GM21723 (cell line): Measurements from ENCODE around the gene GNAQ.
"Not testable (repeated sequence)": the region's sequence is repeated elsewhere in the genome, so short reads cannot be mapped to it uniquely, and the experiment has no call there.

Experiments
- ATAC-seq: cut with Tn5 transposase; IDR thresholded peaks from one replicate; pipeline ENCODE4 v1.9.1; 2021; ENCODE audit warnings: mild to moderate bottlenecking, moderate library complexity; ENCODE audit not compliant: unreplicated experiment

The GNAQ gene

DNA sequence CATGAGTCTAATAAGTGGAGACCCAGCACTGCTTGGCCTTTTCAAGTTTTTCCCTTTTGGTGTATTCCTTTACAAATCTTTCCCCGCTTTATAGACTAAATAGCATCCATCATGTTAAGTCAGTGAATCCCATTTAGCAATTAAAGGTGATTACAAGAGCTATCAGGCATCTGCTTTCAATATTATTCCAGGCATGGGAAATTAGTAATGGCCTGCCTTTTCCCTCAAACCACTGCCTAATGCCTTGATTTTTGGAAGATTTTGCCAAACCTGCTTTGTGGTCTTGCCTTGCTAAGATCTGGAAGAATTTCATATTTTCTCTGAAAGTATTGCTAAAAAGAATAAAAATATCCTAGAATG is 280.6 kb downstream of the GNAQ start:
- ATAC-seq, result no peak

DNA sequence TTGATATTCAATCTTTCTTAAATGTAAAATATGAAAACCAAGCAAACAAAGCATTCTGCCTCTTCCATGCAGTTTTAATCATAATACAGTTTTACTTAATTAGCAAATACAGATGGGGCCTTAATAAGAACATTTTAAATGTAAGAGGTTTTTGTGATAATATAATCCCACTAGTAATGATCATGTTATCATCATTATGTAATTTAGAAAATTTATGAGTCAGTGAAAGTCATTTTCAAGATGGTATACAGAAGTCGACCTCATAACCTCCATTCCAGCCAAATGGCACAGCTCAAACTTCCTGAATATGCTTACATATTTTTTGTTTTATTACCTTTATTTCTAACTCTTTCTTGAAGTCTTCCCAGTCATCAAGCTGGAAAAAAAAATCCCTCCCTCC is 281.3 kb downstream of the GNAQ start:
- ATAC-seq, result no peak

DNA sequence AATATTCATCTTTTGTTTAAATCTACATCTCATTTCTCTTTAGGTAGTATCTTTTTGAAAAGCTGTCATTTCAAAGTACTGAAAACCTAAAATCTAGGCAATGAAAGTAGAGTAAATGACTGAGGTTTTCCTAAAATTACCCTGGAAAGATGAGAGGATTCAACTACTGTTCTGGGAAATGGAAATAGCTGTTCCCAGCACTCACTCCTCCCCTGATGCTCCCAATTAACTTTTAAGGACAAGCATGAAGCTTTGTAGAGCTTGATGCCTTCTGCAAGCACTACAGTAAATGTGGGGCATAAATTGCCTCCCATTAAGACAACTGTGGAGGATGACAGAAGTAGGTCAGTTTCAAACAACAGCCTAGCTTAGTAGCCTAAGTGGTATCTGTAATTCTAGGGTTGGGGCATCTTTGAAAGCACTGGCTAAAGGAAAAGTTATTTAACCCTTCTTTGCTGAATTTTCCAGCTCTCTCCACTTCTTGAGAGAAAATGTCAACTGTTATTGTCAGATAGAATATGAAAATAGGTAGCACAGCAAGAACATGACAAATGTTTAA is 283.3 kb downstream of the GNAQ start:
- ATAC-seq, result no peak

DNA sequence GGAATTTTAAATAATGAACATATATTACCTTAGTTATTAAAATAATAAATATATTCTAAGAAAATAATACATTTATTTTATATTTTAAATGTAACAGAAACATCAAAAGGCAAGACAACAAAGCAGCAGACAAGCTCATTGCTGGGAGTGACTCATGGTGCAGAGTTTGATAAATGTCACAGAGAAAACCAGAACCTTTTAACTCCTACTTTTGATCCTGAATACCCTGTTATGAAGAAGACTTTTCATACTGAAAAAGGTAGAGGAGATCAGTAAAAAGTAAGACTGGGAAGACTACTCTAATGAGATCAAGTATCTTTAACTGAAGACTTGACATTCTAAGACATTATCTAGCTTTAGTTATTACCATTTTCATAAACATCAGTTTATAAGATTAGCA is 284.4 kb downstream of the GNAQ start:
- ATAC-seq, result no peak

DNA sequence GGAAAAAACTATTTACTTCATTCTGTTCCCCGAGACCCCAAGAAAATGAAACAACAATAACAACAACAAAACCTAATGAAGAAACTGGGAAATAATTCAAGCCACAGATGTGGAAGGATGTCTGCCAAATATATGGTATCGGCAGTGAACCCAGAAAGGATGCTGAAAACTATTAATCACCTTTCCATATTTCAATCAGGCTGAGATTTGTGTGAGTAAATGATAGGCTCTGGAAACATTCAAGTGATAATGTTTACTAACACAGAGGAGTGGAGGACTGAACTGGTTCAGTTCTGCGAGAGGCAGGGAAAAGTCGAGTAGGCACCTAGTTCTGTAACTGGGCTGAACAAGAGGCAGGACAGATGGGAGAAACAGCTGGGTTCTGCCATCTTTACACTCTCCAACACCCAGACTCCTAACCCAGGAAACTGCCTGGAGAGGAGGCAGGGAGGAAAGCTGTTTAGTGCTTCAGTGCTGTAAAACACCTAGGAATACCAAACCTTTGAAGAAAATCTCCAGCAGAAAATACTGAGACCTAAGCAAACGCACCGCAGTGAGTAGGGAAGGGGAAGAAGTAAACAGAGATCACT is 286.7 kb downstream of the GNAQ start:
- ATAC-seq, result no peak

DNA sequence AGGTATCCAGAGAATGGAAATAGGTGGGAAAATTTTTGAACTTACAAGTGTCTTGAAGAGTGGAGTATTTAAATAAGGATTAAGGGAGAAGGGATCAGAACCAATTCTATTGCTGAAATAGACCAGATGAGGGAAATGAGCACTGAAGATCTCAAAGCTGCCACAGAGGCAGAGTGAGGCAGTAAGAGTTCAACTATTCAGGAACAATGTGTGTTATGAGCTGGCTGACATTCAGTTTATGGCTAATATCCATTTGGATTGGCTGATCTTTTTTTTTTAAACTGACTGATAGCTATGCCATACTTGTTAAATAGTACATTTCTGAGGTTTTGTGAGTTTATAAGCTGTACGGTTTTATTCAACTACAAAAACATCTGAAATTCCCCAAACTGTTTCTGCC is 288.2 kb downstream of the GNAQ start:
- ATAC-seq, result no peak

DNA sequence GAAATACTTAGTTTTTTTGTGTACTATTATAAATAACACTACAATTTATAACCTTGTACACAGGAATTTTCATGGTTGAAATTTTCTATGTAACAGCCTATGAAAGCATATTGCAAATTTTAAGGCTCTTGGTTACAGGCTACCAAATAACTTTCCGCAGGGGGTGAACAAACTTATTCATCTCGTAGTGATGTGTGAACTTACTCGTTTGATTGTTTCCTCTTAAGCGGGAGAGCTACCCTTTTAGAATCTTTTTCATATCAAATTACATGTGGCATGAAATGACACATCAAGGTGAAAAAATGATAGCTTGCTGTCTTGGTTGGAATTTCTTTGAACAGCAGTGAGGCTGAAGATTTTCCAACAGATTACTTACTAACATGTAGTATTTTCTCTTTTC is 292.7 kb downstream of the GNAQ start:
- ATAC-seq, result no peak

DNA sequence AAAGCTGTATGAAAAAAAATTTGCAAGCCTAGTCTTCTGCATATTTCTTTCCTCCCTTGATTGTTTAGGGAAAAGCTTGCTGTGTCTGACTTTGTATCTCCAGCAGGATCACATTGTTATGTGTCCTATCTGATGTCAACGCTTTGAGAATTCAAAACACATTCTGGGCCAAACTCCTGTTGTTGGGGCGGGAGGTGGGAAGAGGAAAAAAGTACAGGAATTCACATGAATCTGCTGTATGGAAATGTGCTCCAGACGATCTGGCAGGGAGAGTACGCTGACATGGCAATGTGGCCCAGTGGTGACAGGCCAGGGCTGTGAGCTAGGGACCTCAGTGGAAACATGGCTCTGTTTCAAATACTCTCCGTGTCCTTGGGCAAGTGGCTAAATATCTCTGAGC is 296.1 kb downstream of the GNAQ start:
- no peak for ATAC-seq

DNA sequence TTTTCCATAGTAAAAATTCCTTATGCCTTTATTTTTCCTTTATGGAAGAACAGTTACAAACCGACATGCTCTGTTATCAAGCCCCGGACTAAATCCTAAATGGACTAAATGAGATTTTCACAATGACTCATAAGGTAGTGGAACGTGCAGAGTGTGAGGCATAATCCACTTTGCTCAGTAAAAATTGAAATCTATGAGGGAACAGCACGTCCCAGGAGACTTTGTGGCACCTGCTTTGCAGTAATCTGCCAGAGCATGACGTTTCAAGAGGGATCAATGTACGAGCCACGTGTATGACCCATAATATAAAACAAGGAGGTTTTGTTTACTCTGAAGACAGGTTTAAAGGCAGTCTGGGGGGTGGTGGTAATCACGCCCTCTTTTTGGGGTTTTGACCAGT is 299.7 kb downstream of the GNAQ start:
- peak; percentile 69 for ATAC-seq

DNA sequence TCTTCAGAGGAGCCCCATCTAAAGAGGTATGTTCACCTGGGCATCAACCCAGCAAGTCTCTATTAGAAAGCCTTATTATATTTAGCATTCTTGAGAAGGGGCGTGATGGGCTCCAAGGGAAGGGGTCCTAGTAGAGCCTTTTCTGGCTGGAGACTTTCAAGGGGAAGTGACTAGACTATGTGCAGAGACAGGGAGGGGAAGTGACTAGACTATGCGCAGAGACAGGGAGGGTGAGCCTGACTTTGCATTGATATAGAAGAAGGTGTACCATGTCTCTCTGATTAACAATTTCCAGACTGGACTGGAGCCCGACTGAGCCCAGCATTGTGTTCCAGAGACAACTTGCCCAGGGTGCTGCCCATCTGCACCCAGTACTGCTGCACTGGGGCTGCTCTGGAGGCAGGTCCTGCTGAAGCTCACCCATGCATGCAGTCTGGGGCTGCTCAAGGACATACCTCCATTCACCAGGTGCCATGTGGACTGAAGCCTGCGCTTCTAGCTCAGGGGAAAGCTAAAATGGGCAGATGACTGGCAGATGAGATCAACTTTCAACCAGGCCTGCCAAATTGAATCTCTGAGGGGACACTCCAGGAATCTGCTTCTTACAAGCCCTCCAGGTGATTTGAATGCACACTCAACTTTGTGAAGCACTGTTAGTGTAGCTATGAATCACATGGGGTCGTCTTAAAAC is 300.5 kb downstream of the GNAQ start:
- ATAC-seq, result peak; percentile 47

DNA sequence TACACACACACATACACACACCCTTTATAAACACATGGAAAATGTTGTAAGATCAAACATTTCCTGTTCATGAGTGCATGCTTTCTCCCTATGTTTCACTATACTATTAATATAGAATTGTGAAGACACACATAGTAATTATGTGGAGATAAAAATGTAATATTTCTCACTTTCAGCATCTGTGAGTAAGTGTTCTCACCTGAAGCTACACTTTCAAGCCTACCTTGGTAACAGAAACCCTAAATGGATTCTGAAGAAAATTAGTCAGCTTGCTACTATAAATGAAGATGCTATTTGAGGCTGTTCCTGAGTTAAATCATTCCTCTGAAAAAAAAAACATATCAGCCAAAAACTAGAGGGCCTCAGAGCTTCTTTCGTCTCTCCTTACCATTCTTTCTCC is 302.4 kb downstream of the GNAQ start:
- ATAC-seq, result no peak

DNA sequence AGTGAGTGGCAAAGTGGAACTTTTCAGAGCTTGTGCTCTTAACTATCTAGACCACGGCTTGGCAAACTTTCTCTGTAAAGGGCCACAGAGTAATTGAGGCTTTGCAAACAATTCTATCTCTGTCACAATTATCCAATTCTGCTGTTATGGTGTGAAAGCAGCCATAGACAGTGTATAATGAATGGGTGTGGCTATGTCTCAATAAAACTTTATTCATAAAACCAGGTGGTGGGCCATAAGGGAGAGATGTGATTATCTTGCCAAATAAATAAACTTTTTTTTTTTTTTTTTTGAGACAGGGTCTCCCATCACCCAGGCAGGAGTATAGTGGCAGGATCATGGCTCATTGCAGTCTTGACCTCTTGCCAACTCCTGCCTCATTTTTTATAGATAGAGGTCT is 304.8 kb downstream of the GNAQ start:
- ATAC-seq, result no peak

DNA sequence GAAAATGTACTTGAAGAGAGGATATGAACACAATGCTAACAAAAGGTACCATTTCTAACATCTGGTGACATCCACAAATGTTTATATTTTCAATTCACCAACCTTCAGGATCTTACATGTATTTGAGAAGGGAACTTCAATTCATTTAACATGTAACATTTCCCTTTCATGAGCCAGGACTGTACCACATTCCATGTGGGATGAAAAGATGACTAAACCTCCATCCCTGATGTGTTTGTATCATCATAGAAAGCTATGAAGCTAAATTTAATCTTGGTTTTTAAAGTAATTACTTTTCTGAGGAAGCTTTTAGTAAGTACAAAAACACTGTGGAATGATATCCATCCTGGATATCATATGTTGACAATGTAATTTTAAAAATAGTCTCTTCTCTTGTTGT is 305.3 kb downstream of the GNAQ start:
- no peak for ATAC-seq

DNA sequence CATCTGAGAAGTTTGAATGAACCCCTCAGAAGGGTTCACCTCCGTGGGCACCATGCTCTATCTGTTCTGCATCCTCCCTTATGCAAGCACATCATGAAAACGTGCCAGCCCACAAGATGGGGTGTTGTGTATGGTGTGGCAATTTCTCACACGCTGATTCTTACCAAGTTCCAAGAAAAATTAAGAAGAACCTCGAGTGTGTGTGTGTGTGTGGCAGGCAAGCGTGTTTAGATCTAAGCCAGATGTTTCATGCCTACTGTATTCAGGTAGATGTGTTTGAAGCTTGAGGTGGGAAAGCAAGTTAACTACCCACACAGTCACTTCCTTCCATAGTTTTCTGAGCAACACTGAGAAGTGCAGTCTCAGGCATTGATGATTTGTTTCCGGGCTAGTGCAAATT is 305.8 kb downstream of the GNAQ start:
- no peak for ATAC-seq

DNA sequence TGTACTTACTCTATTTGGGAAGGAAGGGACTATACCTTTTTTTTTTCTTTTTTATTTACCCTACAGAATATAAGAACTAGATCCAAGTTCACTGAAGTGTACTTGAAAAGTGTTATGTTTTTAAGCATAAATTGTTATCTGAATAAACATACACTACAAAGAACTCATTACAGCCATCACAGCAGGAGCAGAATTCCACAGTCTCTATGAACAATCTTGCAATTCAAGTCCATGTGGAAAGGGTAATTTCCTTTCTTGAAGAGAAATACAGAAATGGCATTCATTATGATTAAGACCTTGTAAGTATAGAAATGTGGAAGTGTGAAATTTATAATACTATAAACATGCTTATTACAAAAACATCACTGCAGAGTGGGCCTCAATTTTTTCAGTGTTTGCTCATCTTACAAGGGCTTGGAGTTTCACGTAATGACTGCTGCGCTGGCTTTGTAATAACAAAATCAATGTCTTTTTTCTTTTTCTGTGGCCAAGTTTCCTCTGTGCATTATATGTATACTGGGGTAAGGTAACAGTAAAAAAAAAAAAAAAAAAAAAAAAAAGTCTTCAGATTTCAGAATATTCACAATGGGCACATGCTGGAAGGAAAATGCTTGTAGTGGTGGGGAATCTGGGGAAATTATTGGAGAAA is 306.4 kb downstream of the GNAQ start:
- ATAC-seq, result no peak

DNA sequence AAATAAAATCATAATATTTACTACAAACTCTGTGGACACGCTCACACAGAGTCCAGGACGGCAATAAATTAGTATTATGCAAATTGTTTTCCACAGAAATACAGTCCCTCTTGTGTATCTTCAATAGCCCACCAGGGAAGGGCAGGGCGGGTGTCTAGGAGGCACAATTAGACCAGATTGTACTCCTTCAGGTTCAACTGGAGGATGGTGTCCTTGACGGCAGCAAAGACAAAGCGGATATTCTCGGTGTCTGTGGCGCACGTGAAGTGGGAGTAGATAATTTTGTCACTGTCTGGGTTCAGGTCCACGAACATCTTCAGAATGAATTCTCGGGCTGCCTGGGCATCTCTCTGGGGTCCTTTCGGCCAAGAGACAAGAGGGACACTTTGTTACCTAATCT is 310.5 kb downstream of the GNAQ start:
- not testable (repeated sequence) for ATAC-seq

DNA sequence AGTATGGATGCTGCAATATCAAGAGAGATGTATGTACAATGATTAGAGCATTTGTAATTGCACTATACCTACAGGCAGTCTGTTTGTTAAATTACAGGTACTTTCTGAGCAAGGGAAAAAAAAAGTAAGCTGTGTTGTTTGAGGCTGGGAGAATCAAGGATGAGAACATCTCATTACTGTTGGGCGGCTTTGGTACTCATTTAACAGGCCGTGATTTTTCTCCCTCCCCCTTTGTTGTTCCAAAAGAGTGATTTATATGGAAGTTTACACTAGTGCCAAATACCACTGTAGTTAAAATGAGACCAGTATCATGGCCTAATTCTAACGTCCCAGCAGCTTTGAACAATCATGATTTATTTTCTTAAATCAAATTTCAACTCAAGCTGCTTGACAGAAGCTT is 312.3 kb downstream of the GNAQ start:
- ATAC-seq, result no peak

DNA sequence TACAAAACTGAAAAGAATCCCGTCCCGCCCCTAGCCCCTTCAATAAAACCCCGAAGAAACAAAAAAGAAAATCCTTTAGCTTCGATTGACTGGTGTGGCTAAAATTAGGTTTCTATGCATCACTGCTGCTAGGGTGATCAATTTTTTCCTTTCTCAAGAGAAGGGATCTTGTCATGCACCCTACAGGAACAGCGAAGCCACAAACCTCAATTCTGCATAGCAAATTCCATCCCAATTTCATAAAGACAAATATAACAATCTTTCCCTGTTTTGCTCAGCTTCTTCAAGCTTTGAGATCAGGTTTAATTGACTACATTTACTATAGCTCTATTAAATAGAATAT is 313.3 kb downstream of the GNAQ start:
- ATAC-seq, result not testable (repeated sequence)

DNA sequence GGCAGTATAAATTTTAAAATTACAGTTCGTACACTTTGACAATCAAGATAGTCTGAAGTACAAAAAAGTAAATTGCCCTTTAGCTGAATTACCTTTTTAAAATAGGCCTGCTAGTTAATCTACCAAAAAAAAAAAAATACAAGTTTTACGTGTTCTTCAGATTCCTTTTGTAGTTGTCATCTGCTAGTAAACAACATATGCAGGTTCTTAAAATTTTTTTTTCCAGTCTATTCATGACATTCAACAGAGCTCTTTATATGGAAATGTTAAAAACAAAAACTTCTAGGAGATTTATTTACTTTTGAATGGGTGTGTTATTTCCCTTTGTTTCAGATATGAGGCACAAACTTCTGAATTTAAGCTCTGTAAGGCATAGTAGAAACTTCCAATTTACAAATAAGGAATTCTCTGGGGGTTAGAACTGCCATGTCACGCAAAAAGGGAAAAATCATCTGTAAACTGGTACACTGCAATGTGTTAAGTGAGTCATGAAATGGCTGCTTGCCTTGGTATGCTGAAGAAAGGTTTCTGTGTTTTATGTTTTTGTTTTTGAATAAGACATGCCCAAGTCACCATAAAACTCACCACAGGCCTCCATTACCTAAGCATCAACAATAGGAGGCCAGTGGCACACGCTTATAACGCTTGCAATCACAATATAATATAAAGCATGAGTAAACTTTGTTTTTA is 313.9 kb downstream of the GNAQ start:
- ATAC-seq, result not testable (repeated sequence)

DNA sequence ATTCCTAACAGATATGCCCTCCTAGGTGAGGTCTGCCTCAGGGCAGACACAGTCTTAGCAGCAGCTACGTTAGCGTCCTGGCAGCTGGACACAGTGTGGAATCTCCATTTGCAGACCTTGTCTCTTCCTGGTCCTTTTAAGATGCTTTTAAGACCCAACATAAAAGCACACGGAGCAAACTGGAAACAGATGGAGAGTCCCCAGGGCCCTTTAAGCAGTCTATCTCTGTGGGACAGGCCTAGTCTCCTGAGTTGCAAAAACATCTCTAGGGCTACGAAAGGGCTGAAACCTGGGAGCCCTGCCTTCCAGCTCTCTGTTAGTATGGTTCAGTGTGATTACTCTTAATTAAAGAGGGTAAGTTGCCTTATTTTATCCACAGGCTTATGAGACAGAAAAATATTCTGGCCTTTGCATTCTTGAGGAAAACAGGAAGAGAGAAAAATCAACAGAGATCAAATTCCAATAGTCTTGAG is 317.5 kb downstream of the GNAQ start:
- no peak for ATAC-seq

DNA sequence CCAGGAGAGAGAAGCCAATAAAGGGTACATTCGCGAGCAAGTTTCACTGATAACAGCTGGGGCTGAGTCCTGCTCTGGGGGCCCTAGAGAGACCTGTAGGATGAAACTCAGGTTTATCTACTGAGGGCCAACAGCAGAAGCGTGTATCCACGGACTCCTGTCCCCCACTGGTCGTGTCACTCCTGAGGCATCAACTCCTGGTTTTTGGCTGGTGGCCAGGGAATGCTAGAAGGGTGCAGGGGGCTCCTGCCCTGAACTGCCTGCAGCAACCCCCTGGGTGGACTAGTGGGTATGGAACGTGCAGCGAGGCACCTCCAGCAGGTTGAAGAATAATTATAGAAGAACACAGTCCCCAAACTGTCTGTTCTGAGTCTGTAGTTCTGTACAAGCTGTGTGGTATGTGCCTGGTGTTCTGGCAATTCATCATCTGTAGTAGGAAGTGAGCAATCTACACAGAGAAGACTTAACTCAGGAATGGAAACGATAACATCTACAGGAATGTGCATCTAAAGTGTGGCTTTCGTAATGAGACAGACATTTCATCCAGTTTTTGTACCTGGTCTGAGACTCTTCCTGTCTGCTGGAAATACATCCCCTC is 319.0 kb downstream of the GNAQ start:
- no peak for ATAC-seq
